Measurements from ENCODE around the gene TBC1D19. TPM values are rescaled to one million over a fixed set of nuclear protein-coding genes. Genes with fewer than 3 reads are reported as not detected.

TBC1D19 gene
- total and polyA plus RNA-seq, 4 donors, result 2.1 to 41.6 (median 8.3) TPM

DNA sequence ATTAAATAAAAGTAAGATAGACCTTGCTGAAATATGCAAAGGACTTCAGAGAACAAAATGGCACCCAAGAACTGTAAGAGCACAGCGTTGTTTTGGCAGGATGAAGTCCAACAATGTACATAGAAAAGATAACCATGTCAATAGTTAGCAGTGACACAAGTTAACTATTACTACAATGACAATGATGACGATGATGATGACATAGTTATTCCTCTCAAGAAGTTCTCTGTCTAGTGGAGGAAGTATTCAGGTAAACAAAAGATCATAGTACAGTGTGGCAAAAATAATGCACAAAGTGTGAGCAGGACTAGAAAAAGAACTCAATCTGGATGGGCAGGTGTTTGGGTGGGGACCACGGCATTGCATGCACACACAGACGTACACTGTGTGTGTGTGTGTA is 201.4 kb downstream of the TBC1D19 start:
- no peaks in the 10 kb centered on the region for H3K27me3 ChIP-seq (ENCODE audit: control insufficient read depth in 3 of 3, insufficient read depth in 3 of 3, low read length in 2 of 3)
- TF ChIP-seq, protein P1, sequence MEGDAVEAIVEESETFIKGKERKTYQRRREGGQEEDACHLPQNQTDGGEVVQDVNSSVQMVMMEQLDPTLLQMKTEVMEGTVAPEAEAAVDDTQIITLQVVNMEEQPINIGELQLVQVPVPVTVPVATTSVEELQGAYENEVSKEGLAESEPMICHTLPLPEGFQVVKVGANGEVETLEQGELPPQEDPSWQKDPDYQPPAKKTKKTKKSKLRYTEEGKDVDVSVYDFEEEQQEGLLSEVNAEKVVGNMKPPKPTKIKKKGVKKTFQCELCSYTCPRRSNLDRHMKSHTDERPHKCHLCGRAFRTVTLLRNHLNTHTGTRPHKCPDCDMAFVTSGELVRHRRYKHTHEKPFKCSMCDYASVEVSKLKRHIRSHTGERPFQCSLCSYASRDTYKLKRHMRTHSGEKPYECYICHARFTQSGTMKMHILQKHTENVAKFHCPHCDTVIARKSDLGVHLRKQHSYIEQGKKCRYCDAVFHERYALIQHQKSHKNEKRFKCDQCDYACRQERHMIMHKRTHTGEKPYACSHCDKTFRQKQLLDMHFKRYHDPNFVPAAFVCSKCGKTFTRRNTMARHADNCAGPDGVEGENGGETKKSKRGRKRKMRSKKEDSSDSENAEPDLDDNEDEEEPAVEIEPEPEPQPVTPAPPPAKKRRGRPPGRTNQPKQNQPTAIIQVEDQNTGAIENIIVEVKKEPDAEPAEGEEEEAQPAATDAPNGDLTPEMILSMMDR (IDR thresholded peaks at IDR 0.05; ENCODE audit: control extremely low read depth, extremely low read depth), result no peak
- H3K27ac ChIP-seq (ENCODE audit: low read depth in 1 of 2, low read length in 1 of 2), result no peak overlapping the region
- no peak overlapping the region for H3K9ac ChIP-seq (ENCODE audit: insufficient read depth in 1 of 2, low read length in 2 of 2)
- no peak overlapping the region for H3K4me3 ChIP-seq
- WGBS, 2 donors, result 73 to 75% methylated on average over 4 of the region's 4 CpGs
- ATAC-seq (ENCODE audit: insufficient read depth, low FRiP score), result no peak
- no peak for DNase-seq
- H3K36me3 ChIP-seq (ENCODE audit: control insufficient read depth in 4 of 4, insufficient read depth in 4 of 4, low read length in 4 of 4), result peaks cover 0 to 3% (median under 1%) of the 10 kb centered on the region in 4 donors
- H3K9me3 ChIP-seq (ENCODE audit: control insufficient read depth in 4 of 4, insufficient read depth in 3 of 4, low read length in 3 of 4), result no peaks in the 10 kb centered on the region
- H3K4me1 ChIP-seq (ENCODE audit: control insufficient read depth in 5 of 5, insufficient read depth in 5 of 5, low read length in 5 of 5), result peaks cover 0 to 13% (median 5%) of the 10 kb centered on the region in 5 donors

DNA sequence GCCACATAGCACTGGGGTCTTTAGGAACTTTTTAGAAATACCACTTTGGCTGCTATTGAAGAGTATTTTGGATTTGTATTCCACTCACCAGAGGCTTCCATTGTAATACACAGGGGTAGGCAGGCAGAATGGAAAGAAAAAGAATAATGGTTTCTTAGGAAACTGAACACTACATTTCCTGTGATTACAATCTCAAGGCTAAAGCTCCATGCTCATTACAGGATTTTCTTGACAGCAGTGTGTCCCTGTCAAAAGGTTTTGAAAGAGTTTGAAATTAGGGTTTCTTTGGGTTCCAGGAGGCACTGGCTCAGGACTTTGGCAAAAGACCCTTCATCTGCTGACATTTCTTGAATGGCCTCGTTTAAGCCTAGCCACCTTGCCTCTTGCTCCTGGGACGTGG is 201.9 kb downstream of the TBC1D19 start:
- H3K27ac ChIP-seq (ENCODE audit: low read depth in 1 of 2, low read length in 1 of 2), result no peak overlapping the region
- peaks cover 0 to 13% (median 5%) of the 10 kb centered on the region in 5 donors for H3K4me1 ChIP-seq (ENCODE audit: control insufficient read depth in 5 of 5, insufficient read depth in 5 of 5, low read length in 5 of 5)
- WGBS, 2 donors, result 72 to 92% methylated on average over 2 of the region's 2 CpGs
- DNase-seq (no peak), ATAC-seq (ENCODE audit: insufficient read depth, low FRiP score) (no peak)
- TF ChIP-seq, protein P1 (IDR thresholded peaks at IDR 0.05; ENCODE audit: control extremely low read depth, extremely low read depth), result no peak
- H3K27me3 ChIP-seq (ENCODE audit: control insufficient read depth in 3 of 3, insufficient read depth in 3 of 3, low read length in 2 of 3), result no peaks in the 10 kb centered on the region
- H3K9me3 ChIP-seq (ENCODE audit: control insufficient read depth in 4 of 4, insufficient read depth in 3 of 4, low read length in 3 of 4), result no peaks in the 10 kb centered on the region
- H3K4me3 ChIP-seq, result no peak overlapping the region
- H3K9ac ChIP-seq (ENCODE audit: insufficient read depth in 1 of 2, low read length in 2 of 2), result no peak overlapping the region
- peaks cover 0 to 3% (median 0%) of the 10 kb centered on the region in 4 donors for H3K36me3 ChIP-seq (ENCODE audit: control insufficient read depth in 4 of 4, insufficient read depth in 4 of 4, low read length in 4 of 4)

DNA sequence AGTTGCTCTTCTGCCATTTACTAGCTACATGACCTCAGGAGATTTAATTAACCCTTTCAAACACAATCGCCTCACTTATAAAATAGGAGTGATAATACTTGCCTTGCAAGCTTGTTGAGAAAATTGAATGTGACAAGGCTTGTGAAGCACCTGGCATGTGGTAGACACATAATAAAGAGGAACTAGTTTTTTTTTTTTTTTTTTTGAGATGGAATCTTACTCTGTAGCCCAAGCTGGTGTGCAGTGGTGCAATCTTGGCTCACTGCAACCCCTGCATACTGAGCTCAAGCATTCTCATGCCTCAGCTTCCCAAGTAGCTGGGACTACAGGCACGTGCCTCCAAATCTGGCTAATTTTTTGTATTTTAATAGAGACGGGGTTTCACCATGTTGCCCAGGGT is 203.0 kb downstream of the TBC1D19 start:
- peaks cover 0 to 13% (median 5%) of the 10 kb centered on the region in 5 donors for H3K4me1 ChIP-seq (ENCODE audit: control insufficient read depth in 5 of 5, insufficient read depth in 5 of 5, low read length in 5 of 5)
- no peak overlapping the region for H3K9ac ChIP-seq (ENCODE audit: insufficient read depth in 1 of 2, low read length in 2 of 2)
- TF ChIP-seq, protein P1 (IDR thresholded peaks at IDR 0.05; ENCODE audit: control extremely low read depth, extremely low read depth), result no peak
- H3K27me3 ChIP-seq (ENCODE audit: control insufficient read depth in 3 of 3, insufficient read depth in 3 of 3, low read length in 2 of 3), result no peaks in the 10 kb centered on the region
- H3K9me3 ChIP-seq (ENCODE audit: control insufficient read depth in 4 of 4, insufficient read depth in 3 of 4, low read length in 3 of 4), result no peaks in the 10 kb centered on the region
- no peak overlapping the region for H3K27ac ChIP-seq (ENCODE audit: low read depth in 1 of 2, low read length in 1 of 2)
- DNase-seq (no peak), ATAC-seq (ENCODE audit: insufficient read depth, low FRiP score) (no peak)
- H3K36me3 ChIP-seq (ENCODE audit: control insufficient read depth in 4 of 4, insufficient read depth in 4 of 4, low read length in 4 of 4), result peaks cover 0 to 3% (median 0%) of the 10 kb centered on the region in 4 donors
- WGBS, 2 donors, result 78 to 81% methylated on average over 3 of the region's 3 CpGs
- H3K4me3 ChIP-seq, result no peak overlapping the region
